Brain pericyte (primary cell): ENCODE measurements around the gene SYTL1.

Source experiments
- DNase-seq: peaks from one replicate; pipeline ENCODE4 v3.0.0-alpha.2; 2012; ENCODE audit warnings: low read depth, low spot score

The SYTL1 gene

GRCh38 chr1:27341525-27342252 is at the start of gene SYTL1:
SYTL1 (plus strand) TSS chr1:27342022; CDS start chr1:27345335, 3,313 bp downstream.
- no peak for DNase-seq

GRCh38 chr1:27292106-27292505 is 49.7 kb upstream of the SYTL1 start:
- DNase-seq, result no peak

- no peak for DNase-seq
These were observed 47.9 kb upstream of the SYTL1 start for GRCh38 chr1:27293915-27294314.

GRCh38 chr1:27296773-27297291 is 45.0 kb upstream of the SYTL1 start:
- DNase-seq, result no peak

GRCh38 chr1:27297903-27298302 is 43.9 kb upstream of the SYTL1 start:
- no peak for DNase-seq

GRCh38 chr1:27298632-27299384 is 43.0 kb upstream of the SYTL1 start:
- DNase-seq, result no peak

GRCh38 chr1:27299385-27300271 is 42.2 kb upstream of the SYTL1 start:
- DNase-seq, result peak; percentile 67

- peak; percentile 95 for DNase-seq
These were observed 41.3 kb upstream of the SYTL1 start for GRCh38 chr1:27300341-27301051.

- DNase-seq, result no peak
These were observed 40.8 kb upstream of the SYTL1 start for GRCh38 chr1:27301052-27301422.

GRCh38 chr1:27301582-27302199 is 40.1 kb upstream of the SYTL1 start:
- no peak for DNase-seq

GRCh38 chr1:27302612-27303011 is 39.2 kb upstream of the SYTL1 start:
- no peak for DNase-seq

GRCh38 chr1:27303509-27303908 is 38.3 kb upstream of the SYTL1 start:
- DNase-seq, result no peak

GRCh38 chr1:27306071-27306470 is 35.8 kb upstream of the SYTL1 start:
- DNase-seq, result no peak

- no peak for DNase-seq
These were observed 34.7 kb upstream of the SYTL1 start for GRCh38 chr1:27306892-27307761.

- DNase-seq, result no peak
These were observed 33.8 kb upstream of the SYTL1 start for GRCh38 chr1:27307874-27308598.

GRCh38 chr1:27314169-27314568 is 27.7 kb upstream of the SYTL1 start:
- DNase-seq, result no peak

GRCh38 chr1:27314737-27315136 is 27.1 kb upstream of the SYTL1 start:
- no peak for DNase-seq

GRCh38 chr1:27316860-27317259 is 25.0 kb upstream of the SYTL1 start:
- no peak for DNase-seq

GRCh38 chr1:27318136-27318535 is 23.7 kb upstream of the SYTL1 start:
- no peak for DNase-seq
